HepG2 (cell line): ENCODE data around the gene CCSER1. TPM values are rescaled to one million over a fixed set of nuclear protein-coding genes. Genes with fewer than 3 reads are reported as not detected.

Source experiments
- ATAC-seq: fragments of 200-7000 bp; cut with Tn5 transposase; 3 replicates; pipeline ENCODE4 v1.9.1; 2020; ENCODE audit warnings: mild to moderate bottlenecking, moderate library complexity
- BruUV-seq: library from RNA; stranded (reverse); fragments of 400-500 nt; replicated peaks from 2 replicates; lab custom pipeline; 2021; lab: Mats Ljungman, UMichigan
- CTCF ChIA-PET: fragments of 300-600 bp; formaldehyde crosslinking; extraction: SDS; loops from one replicate; lab custom pipeline; 2021; ENCODE audit warnings: low total read pairs, inconsistent platforms, low intra/inter-chr PET ratio; lab: Yijun Ruan, JAX
- POLR2A ChIA-PET: fragments of 350-600 bp; sonication (Branson Sonifier 250); formaldehyde crosslinking; loops from one replicate; lab custom pipeline; 2020; ENCODE audit warnings: antibody characterized with exemption, inconsistent platforms; lab: Yijun Ruan, JAX
- DNase-seq: peaks from one replicate; pipeline ENCODE4 v3.0.0-alpha.2; 2015; ENCODE audit warnings: low spot score
- FAIRE-seq: peaks from 3 replicates; lab custom pipeline; 2011; peaks lifted over from hg19 to GRCh38; lab: Jason Lieb, UNC
- H2AFZ ChIP-seq: one replicate; pipeline ENCODE4 v1.6.1; 2011; ENCODE audit warnings: low read length, inconsistent platforms
- H3K27ac ChIP-seq: fragments of 300-600 bp; 3 replicates; pipeline ENCODE4 v1.8.0; 2011; ENCODE audit warnings: mixed run types, mild to moderate bottlenecking, mixed read lengths, low read length, inconsistent platforms; ENCODE audit not compliant: insufficient read depth; ENCODE audit errors: extremely low read length
- H3K27me3 ChIP-seq, 2 experiments: fragments of 200-600 bp in 1 of 2; 2 replicates in 1 of 2; 3 replicates in 1 of 2; pipeline versions ENCODE4 v1.6.0 to v1.8.0; 2011; ENCODE audit warnings: low read length in 2 of 2, mild to moderate bottlenecking in 2 of 2, moderate library complexity in 2 of 2, inconsistent platforms in 1 of 2; ENCODE audit not compliant: insufficient read depth in 2 of 2, control insufficient read depth in 1 of 2
- H3K36me3 ChIP-seq, 2 experiments: fragments of 200-600 bp in 1 of 2; replicated peaks in 1 of 2; 2 replicates in 1 of 2; 3 replicates in 1 of 2; pipeline versions ENCODE4 v1.5.1 to v1.8.0; 2011; ENCODE audit warnings: low read length in 2 of 2, inconsistent platforms in 1 of 2; ENCODE audit not compliant: insufficient read depth in 2 of 2, control insufficient read depth in 1 of 2
- H3K4me1 ChIP-seq: 2 replicates; pipeline ENCODE4 v1.5.1; 2012; ENCODE audit warnings: low read length, inconsistent platforms; ENCODE audit not compliant: insufficient read depth
- H3K4me2 ChIP-seq: 2 replicates; pipeline ENCODE4 v1.6.0; 2011; ENCODE audit warnings: low read depth, low read length, inconsistent platforms
- H3K4me3 ChIP-seq, 3 experiments: fragments of 200-600 bp in 1 of 3; sonication (generic), shearing (Covaris generic) in 1 of 3; replicated peaks in 1 of 3; 2 replicates each; pipeline ENCODE4 v1.5.1; 2011 to 2016; ENCODE audit warnings: low read length in 3 of 3, inconsistent platforms in 2 of 3, low read depth in 2 of 3, mild to moderate bottlenecking in 2 of 3, control low read depth in 1 of 3, mixed read lengths in 1 of 3; ENCODE audit not compliant: insufficient read depth in 1 of 3
- H3K79me2 ChIP-seq: one replicate; pipeline ENCODE4 v1.6.1; 2011; ENCODE audit warnings: low read length, inconsistent platforms; ENCODE audit not compliant: insufficient read depth
- H3K9ac ChIP-seq: 2 replicates; pipeline ENCODE4 v1.6.0; 2011; ENCODE audit warnings: mild to moderate bottlenecking, low read depth, low read length, inconsistent platforms; ENCODE audit not compliant: insufficient read depth
- H3K9me3 ChIP-seq: 2 replicates; pipeline ENCODE4 v1.5.1; 2012; ENCODE audit warnings: mild to moderate bottlenecking, low read length
- H4K20me1 ChIP-seq: 2 replicates; pipeline ENCODE4 v1.6.0; 2011; ENCODE audit warnings: inconsistent platforms, mild to moderate bottlenecking, low read length, moderate library complexity; ENCODE audit not compliant: insufficient read depth
- JUND ChIP-seq: sonication (generic); formaldehyde crosslinking; IDR thresholded peaks from 2 replicates; pipeline ENCODE4 v1.8.0; 2022; ENCODE audit warnings: mild to moderate bottlenecking, missing genetic modification reagents
- KAT8 ChIP-seq: IDR thresholded peaks from 2 replicates; pipeline ENCODE4 v1.6.1; 2016; ENCODE audit warnings: missing genetic modification reagents, missing compliant biosample characterization
- MAFF ChIP-seq: IDR thresholded peaks from 2 replicates; pipeline ENCODE4 v1.6.1; 2011; ENCODE audit warnings: low read depth, low read length, improper control_type of control experiment
- MAFK ChIP-seq, 2 experiments: IDR thresholded peaks in 1 of 2; conservative IDR thresholded peaks in 1 of 2; 2 replicates each; pipeline ENCODE4 v1.6.1; 2011; ENCODE audit warnings: improper control_type of control experiment in 2 of 2, low read length in 2 of 2
- NFATC3 ChIP-seq: sonication (generic); formaldehyde crosslinking; IDR thresholded peaks from 2 replicates; pipeline ENCODE4 v1.5.1; 2020; ENCODE audit warnings: mild to moderate bottlenecking, missing genetic modification reagents
- NR2F6 ChIP-seq, 2 experiments: IDR thresholded peaks; 2 replicates each; pipeline ENCODE4 v1.6.1; 2016; ENCODE audit warnings: antibody characterized with exemption in 1 of 2, mild to moderate bottlenecking in 1 of 2
- PRPF4 ChIP-seq: fragments of 200-400 bp; formaldehyde crosslinking; IDR thresholded peaks from 2 replicates; pipeline ENCODE4 v1.6.1; 2016; ENCODE audit warnings: low read length, low read depth; ENCODE audit not compliant: poor library complexity, severe bottlenecking
- SYNCRIP ChIP-seq: fragments of 200-400 bp; formaldehyde crosslinking; IDR thresholded peaks from 2 replicates; pipeline ENCODE4 v1.6.1; 2018; ENCODE audit warnings: mild to moderate bottlenecking, low read depth, low read length; ENCODE audit not compliant: insufficient read depth
- TFDP1 ChIP-seq: IDR thresholded peaks from 2 replicates; pipeline ENCODE4 v1.6.1; 2016; ENCODE audit warnings: missing compliant biosample characterization, missing genetic modification reagents, borderline replicate concordance
- ZNF333 ChIP-seq: sonication (generic); formaldehyde crosslinking; IDR thresholded peaks from 2 replicates; pipeline ENCODE4 v1.4.0; 2020; ENCODE audit warnings: mild to moderate bottlenecking, missing genetic modification reagents, borderline replicate concordance
- WGBS: methylation state at CpG from one replicate; pipeline ENCODE4 v1.1.6; 2017; ENCODE audit warnings: low lambda C conversion rate; 5-methylcytosine and 5-hydroxymethylcytosine counted together
- in situ Hi-C: cut with HindIII; loops from 2 replicates; pipeline ENCODE4 v1.10.0; 2017; ENCODE audit warnings: low pct_unique_long_range_greater_than_20kb; ENCODE audit not compliant: extremely low pct_ligation_motif_present
- intact Hi-C: fragments of 100-400 bp; cut with micrococcal nuclease; formaldehyde crosslinking; loops from one replicate; pipeline ENCODE4 v1.10.0; 2022; ENCODE audit not compliant: unreplicated experiment
- polyA plus RNA-seq, 8 experiments: library from polyadenylated mRNA; depleted of rRNA in 3 of 8; stranded (reverse) in 7 of 8; unstranded in 1 of 8; fragments of >200 nt; fragmentation: Illumina TruSeq in 4 of 8; extraction: Trizol in 4 of 8; gene quantifications; 2 replicates each; pipeline versions ENCODE4 v1.2.1 to v1.2.3, GENCODE V29; 2011 to 2016; ENCODE audit warnings: low read depth in 4 of 8, missing spikeins in 1 of 8, mixed read lengths in 1 of 8; ENCODE audit not compliant: insufficient read depth in 1 of 8
- total RNA-seq, 5 experiments: library from RNA; depleted of rRNA; stranded (reverse); fragments of >200 nt; fragmentation: Illumina TruSeq; extraction: Trizol; gene quantifications; 2 replicates each; pipeline ENCODE4 v1.2.3, GENCODE V29; 2016; ENCODE audit warnings: low read depth in 1 of 5
- TF ChIP-seq, protein P1 (sequence below): sonication (generic); formaldehyde crosslinking; IDR thresholded peaks from 2 replicates; pipeline ENCODE4 v1.4.0; 2020; ENCODE audit warnings: mild to moderate bottlenecking, missing genetic modification reagents

CCSER1 gene
- total and polyA plus RNA-seq, 2 of the 13 experiments (the other 11 are each of a cell fraction or from before 2014, with no cell fraction given), result not detected

DNA sequence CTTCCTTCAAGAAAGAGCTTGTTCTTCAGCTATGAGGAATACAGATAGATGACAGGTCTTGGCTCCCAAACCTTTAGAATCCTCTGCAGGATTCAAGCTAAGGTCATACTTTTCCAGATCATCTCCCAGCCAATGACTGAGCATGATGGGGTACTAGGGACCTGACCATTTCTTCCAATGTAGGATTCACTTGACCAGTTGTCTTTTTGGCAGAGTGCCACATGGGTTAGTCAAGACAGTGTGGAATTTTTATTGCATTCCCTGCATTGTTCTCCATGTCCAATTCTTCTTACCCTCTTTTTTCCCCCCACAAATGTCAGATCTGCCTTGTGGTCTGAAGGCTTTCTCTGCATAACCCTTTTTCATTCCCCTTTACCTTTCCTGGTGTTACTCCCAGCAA, 99.5 kb downstream of the CCSER1 start:
- no peak for ATAC-seq
- Histone ChIP-seq H3K4me3 (no peak overlapping the region), H3K4me2 (no peak overlapping the region), H3K79me2 (no peaks in the 10 kb centered on the region), H4K20me1 (no peaks in the 10 kb centered on the region), H3K27ac (no peak overlapping the region), H3K27me3 (no peaks in the 10 kb centered on the region), H3K9me3 (no peaks in the 10 kb centered on the region), H3K36me3 (no peaks in the 10 kb centered on the region), H2AFZ (no peak overlapping the region), H3K4me1 (no peaks in the 10 kb centered on the region), H3K9ac (no peak overlapping the region)
- BruUV-seq, result no TSS peak
- ChIA-PET POLR2A (no interaction called here), CTCF (no interaction called here)
- intact Hi-C loops, result no loop called here
- TF ChIP-seq TFDP1 (CRISPR knock-in tag) (no peak), NR2F6 (IDR thresholded peaks at IDR 0.05) (no peak), NR2F6 (CRISPR knock-in tag; IDR thresholded peaks at IDR 0.05) (no peak), JUND (CRISPR knock-in tag) (no peak), PRPF4 (no peak), ZNF333 (no peak), NFATC3 (CRISPR knock-in tag) (no peak), KAT8 (CRISPR knock-in tag) (no peak)
- no peak for FAIRE-seq
- in situ Hi-C loops, result no loop called here
- no peak for DNase-seq

- Histone ChIP-seq H3K9me3 (no peaks in the 10 kb centered on the region), H3K79me2 (no peaks in the 10 kb centered on the region), H3K36me3 (no peaks in the 10 kb centered on the region), H3K4me2 (no peak overlapping the region), H3K4me1 (no peaks in the 10 kb centered on the region), H2AFZ (no peak overlapping the region), H3K4me3 (no peak overlapping the region), H4K20me1 (no peaks in the 10 kb centered on the region), H3K27ac (no peak overlapping the region), H3K9ac (no peak overlapping the region), H3K27me3 (no peaks in the 10 kb centered on the region)
- WGBS, result 31% methylated on average over 3 of the region's 3 CpGs
- TF ChIP-seq, protein P1, sequence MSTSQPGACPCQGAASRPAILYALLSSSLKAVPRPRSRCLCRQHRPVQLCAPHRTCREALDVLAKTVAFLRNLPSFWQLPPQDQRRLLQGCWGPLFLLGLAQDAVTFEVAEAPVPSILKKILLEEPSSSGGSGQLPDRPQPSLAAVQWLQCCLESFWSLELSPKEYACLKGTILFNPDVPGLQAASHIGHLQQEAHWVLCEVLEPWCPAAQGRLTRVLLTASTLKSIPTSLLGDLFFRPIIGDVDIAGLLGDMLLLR (CRISPR knock-in tag), result no peak
- no peak for TF ChIP-seq SYNCRIP
- peak; percentile 63 for TF ChIP-seq MAFF
- TF ChIP-seq MAFK (conservative IDR thresholded peaks at IDR 0.05 in 1 of 2, IDR thresholded peaks at IDR 0.05 in 1 of 2; ENCODE audit: low read length in 2 of 2), result peak; percentile 56 to 61
- no peak for ATAC-seq
- ChIA-PET POLR2A (no interaction called here), CTCF (no interaction called here)
- DNase-seq, result no peak
- BruUV-seq, result no TSS peak
- intact Hi-C loops (no loop called here), in situ Hi-C loops (no loop called here)
- FAIRE-seq, result no peak
These were observed 100.0 kb downstream of the CCSER1 start for GRCh38 chr4:90227177-90227576.
